ENCODE results near the gene TICAM2. TPM values are rescaled to one million over a fixed set of nuclear protein-coding genes. Genes with fewer than 3 reads are reported as not detected.

Gene TICAM2
- total and polyA plus RNA-seq, 10 of the 15 experiments (the other 5 are each of a cell fraction or from before 2014, with no cell fraction given) = 0.14 to 7.0 (median 2.9) TPM

DNA sequence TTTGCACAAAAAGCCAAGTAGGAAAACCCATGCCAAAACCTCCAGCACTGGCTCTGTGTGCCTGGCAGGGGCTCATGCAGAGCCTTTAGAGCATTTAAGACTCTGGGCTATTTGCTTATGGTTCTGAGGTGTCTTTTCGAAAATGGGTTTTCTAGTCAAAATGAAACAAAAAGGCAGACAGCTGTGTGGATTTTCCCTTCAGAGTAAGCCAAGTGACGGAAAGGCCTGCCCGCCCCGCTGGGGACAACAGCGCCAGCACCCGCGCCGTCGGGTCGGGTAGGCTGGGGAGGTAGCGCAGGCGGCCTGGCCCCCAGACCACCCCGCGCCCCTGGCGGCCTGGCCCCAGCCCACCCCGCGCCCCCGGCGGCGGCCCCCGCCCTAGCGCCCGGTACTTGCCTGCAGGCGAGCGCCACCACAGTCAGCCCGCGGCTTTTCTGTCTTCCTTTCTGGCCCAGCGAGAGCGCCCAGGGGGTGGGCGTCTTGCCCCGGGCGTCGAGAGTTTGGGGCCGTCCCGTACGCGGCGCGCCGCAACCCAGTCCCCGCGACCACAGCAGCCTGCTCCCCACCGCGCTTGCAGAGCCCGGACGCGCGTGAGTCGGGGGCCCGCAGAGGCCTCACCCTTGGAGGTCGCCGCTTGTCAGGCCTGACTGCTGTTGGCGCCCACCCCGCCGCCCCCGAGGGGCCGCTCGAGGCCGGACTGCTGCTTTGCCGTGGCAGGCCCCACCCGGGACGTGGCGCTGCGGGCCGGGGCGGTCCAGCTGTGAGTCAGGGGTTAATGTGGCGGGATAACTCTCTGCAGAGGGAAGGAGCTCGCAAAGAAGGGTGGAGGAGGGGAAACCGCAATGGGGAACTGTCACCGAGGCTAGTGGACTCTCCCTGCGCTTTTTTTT, at the start of gene TICAM2 (continued):
- TF ChIP-seq HDAC6 (IDR thresholded peaks at IDR 0.05; ENCODE audit: unreplicated experiment) (no peak), SPI1 (IDR thresholded peaks at IDR 0.05; ENCODE audit: borderline replicate concordance, insufficient read depth, low read depth, low read length) (peak; percentile 57), KLF5 (IDR thresholded peaks at IDR 0.05; ENCODE audit: partially characterized antibody) (no peak), IRF4 (IDR thresholded peaks at IDR 0.05; ENCODE audit: low read depth, low read length) (peak; percentile 81), KAT2A (conservative IDR thresholded peaks at IDR 0.05; ENCODE audit: control insufficient read depth, low read depth, low read length) (no peak), FOXK2 (IDR thresholded peaks at IDR 0.05) (no peak), SMARCA5 (IDR thresholded peaks at IDR 0.05) (no peak; the same call in none of the 2 replicates), CHD1 (IDR thresholded peaks at IDR 0.05; ENCODE audit: low read depth, low read length) (no peak), SREBF1 (IDR thresholded peaks at IDR 0.05; ENCODE audit: low read length) (no peak), IKZF1 (conservative IDR thresholded peaks at IDR 0.05) (peak; percentile 79), SMAD5 (IDR thresholded peaks at IDR 0.05; ENCODE audit: low read depth) (no peak; the same call in 1 of the 2 replicates), STAT3 (IDR thresholded peaks at IDR 0.05; ENCODE audit: low read depth, low read length) (no peak), ZNF24 (IDR thresholded peaks at IDR 0.05) (no peak), ATF7 (IDR thresholded peaks at IDR 0.05; ENCODE audit: low read depth) (peak; percentile 32; the same call in 1 of the 2 replicates), NR2F1 (conservative IDR thresholded peaks at IDR 0.05) (peak; percentile 73; the same call in 1 of the 2 replicates), NBN (IDR thresholded peaks at IDR 0.05) (no peak), ZNF384 (IDR thresholded peaks at IDR 0.05; ENCODE audit: borderline replicate concordance, low read depth, low read length) (peak; percentile 88), JUND (IDR thresholded peaks at IDR 0.05; ENCODE audit: low read depth, low read length) (peak; percentile 66)
- TF ChIP-seq, protein P1, sequence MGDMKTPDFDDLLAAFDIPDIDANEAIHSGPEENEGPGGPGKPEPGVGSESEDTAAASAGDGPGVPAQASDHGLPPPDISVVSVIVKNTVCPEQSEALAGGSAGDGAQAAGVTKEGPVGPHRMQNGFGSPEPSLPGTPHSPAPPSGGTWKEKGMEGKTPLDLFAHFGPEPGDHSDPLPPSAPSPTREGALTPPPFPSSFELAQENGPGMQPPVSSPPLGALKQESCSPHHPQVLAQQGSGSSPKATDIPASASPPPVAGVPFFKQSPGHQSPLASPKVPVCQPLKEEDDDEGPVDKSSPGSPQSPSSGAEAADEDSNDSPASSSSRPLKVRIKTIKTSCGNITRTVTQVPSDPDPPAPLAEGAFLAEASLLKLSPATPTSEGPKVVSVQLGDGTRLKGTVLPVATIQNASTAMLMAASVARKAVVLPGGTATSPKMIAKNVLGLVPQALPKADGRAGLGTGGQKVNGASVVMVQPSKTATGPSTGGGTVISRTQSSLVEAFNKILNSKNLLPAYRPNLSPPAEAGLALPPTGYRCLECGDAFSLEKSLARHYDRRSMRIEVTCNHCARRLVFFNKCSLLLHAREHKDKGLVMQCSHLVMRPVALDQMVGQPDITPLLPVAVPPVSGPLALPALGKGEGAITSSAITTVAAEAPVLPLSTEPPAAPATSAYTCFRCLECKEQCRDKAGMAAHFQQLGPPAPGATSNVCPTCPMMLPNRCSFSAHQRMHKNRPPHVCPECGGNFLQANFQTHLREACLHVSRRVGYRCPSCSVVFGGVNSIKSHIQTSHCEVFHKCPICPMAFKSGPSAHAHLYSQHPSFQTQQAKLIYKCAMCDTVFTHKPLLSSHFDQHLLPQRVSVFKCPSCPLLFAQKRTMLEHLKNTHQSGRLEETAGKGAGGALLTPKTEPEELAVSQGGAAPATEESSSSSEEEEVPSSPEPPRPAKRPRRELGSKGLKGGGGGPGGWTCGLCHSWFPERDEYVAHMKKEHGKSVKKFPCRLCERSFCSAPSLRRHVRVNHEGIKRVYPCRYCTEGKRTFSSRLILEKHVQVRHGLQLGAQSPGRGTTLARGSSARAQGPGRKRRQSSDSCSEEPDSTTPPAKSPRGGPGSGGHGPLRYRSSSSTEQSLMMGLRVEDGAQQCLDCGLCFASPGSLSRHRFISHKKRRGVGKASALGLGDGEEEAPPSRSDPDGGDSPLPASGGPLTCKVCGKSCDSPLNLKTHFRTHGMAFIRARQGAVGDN (IDR thresholded peaks at IDR 0.05) = no peak
- TF ChIP-seq, protein P2, sequence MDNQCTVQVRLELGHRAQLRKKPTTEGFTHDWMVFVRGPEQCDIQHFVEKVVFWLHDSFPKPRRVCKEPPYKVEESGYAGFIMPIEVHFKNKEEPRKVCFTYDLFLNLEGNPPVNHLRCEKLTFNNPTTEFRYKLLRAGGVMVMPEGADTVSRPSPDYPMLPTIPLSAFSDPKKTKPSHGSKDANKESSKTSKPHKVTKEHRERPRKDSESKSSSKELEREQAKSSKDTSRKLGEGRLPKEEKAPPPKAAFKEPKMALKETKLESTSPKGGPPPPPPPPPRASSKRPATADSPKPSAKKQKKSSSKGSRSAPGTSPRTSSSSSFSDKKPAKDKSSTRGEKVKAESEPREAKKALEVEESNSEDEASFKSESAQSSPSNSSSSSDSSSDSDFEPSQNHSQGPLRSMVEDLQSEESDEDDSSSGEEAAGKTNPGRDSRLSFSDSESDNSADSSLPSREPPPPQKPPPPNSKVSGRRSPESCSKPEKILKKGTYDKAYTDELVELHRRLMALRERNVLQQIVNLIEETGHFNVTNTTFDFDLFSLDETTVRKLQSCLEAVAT (IDR thresholded peaks at IDR 0.05) = peak; percentile 10; the same call in 1 of the 2 replicates
- TF ChIP-seq, protein P3, sequence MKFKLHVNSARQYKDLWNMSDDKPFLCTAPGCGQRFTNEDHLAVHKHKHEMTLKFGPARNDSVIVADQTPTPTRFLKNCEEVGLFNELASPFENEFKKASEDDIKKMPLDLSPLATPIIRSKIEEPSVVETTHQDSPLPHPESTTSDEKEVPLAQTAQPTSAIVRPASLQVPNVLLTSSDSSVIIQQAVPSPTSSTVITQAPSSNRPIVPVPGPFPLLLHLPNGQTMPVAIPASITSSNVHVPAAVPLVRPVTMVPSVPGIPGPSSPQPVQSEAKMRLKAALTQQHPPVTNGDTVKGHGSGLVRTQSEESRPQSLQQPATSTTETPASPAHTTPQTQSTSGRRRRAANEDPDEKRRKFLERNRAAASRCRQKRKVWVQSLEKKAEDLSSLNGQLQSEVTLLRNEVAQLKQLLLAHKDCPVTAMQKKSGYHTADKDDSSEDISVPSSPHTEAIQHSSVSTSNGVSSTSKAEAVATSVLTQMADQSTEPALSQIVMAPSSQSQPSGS (IDR thresholded peaks at IDR 0.05; ENCODE audit: low read length) = peak; percentile 72

Measured in GM12878 (cell line).